Endothelial cell of umbilical vein (primary cell): ENCODE results near the gene FNDC3A.

Experiments
- CTCF ChIP-seq, 2 donors: IDR thresholded peaks; 1 replicate in 1 of 2; 2 replicates in 1 of 2; pipeline ENCODE4 v1.5.1; 2011; ENCODE audit warnings: low read length in 2 of 2, mild to moderate bottlenecking in 2 of 2, moderate library complexity in 2 of 2, control low read depth in 1 of 2, inconsistent platforms in 1 of 2, low read depth in 1 of 2; ENCODE audit not compliant: insufficient read depth in 1 of 2; ENCODE audit errors: extremely low read depth in 1 of 2
- EZH2 ChIP-seq: IDR thresholded peaks from 2 replicates; pipeline ENCODE4 v1.6.1; 2012; ENCODE audit warnings: borderline replicate concordance, low read depth, mild to moderate bottlenecking, moderate library complexity, low read length, inconsistent platforms; ENCODE audit not compliant: severe bottlenecking
- FOS ChIP-seq: IDR thresholded peaks from 2 replicates; pipeline ENCODE4 v1.6.1; 2011; ENCODE audit warnings: mild to moderate bottlenecking, low read length, moderate library complexity, borderline replicate concordance; ENCODE audit not compliant: insufficient read depth
- JUN ChIP-seq: IDR thresholded peaks from 2 replicates; pipeline ENCODE4 v1.6.1; 2011; ENCODE audit warnings: borderline replicate concordance, low read depth; ENCODE audit not compliant: insufficient read length, insufficient read depth
- MAX ChIP-seq: IDR thresholded peaks from 2 replicates; pipeline ENCODE4 v1.6.1; 2011; ENCODE audit not compliant: insufficient read depth, insufficient read length
- MYC ChIP-seq: IDR thresholded peaks from one replicate; pipeline ENCODE4 v1.6.1; 2011; ENCODE audit warnings: mild to moderate bottlenecking, low read depth, low read length
- POLR2A ChIP-seq: IDR thresholded peaks from 2 replicates; pipeline ENCODE4 v1.6.1; 2012; ENCODE audit warnings: low read depth, mild to moderate bottlenecking, control low read depth, low read length
- POLR2AphosphoS5 ChIP-seq: IDR thresholded peaks from 2 replicates; pipeline ENCODE4 v1.6.1; 2012; ENCODE audit warnings: low read depth, mild to moderate bottlenecking, control low read depth, low read length, moderate library complexity; ENCODE audit not compliant: insufficient read depth

GRCh38 chr13:49029570-49029969 lies 53.9 kb downstream of the FNDC3A start:
- TF ChIP-seq CTCF (IDR thresholded peaks at IDR 0.05; ENCODE audit: extremely low read depth in 1 of 2, insufficient read depth in 1 of 2, low read depth in 1 of 2, low read length in 2 of 2): no peak
- TF ChIP-seq FOS: no peak
- TF ChIP-seq EZH2: no peak
- no peak for TF ChIP-seq MYC
- no peak for TF ChIP-seq POLR2AphosphoS5
- no peak for TF ChIP-seq MAX
- no peak for TF ChIP-seq POLR2A
- no peak for TF ChIP-seq JUN
